Activated CD4-positive, alpha-beta T cell treated with anti-CD3 and anti-CD28 coated beads, Interleukin-2, amount 50 U/mL, for 48 hours (primary cell): Measurements from ENCODE around the gene PTCD3.

Experiments
- DNase-seq, 2 experiments: peaks; one replicate each; pipeline ENCODE4 v3.0.0-alpha.2; 2020

PTCD3 gene

GRCh38 chr2:86105969-86106945, at the start of gene PTCD3:
Gene PTCD3 (plus strand): TSS chr2:86106235. CDS start chr2:86106248, 13 bp downstream.
- peak; percentile 95 to 96 for DNase-seq

DNA sequence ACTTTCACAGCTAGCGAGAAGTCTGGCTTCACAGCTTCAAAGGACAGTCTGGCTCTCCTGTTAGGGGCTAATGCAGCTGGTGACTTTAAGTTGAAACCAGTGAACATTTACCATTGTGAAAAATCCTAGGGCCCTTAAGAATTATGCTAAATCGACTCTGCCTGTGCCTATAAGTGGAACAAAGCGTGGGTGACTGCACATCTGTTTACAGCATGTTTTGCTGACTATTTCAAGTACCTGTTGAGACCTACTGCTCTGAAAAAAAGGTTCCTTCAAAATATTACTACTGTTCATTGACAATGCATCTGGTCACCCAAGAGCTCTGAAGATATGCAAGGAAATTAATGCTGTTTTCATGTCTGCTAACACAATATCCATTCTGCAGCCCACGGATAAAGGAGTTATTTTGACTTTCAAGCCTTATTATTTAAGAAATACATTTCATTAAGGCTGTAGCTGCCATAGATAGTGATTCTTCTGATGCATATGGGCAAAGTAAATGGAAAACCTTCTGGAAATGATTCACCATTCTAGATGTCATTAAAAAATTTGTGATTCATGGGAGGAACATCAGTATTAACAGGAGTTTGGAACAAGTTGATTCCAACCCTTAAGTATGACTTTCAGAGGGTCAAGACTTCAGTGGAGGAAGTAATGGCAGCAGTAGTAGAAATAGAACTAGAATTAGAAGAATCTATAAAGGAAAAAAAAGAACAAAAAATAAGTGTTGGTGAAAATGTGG, 49.3 kb upstream of the PTCD3 start:
- DNase-seq, result no peak

DNA sequence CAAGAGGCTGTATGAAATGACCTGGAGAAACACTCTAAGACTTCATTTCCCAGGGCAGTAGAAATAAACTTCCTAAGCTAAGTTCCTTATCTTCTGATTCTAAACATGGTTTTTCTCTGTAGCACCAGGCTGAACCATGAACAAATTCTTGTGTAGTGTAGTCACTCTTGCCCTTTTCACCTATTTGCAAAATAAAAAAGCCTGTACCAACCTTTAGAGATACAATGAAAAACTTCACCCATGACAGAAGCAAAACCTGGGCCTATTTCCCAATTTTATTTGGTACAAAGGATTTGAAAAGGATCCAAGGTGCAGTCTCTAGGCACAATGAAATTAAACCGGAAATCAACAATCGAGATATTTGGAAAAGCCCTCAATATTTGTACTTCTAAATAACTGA, 44.0 kb upstream of the PTCD3 start:
- DNase-seq, result no peak

- DNase-seq, result no peak
Measured at GRCh38 chr2:86064006-86064405, 42.0 kb upstream of the PTCD3 start.

DNA sequence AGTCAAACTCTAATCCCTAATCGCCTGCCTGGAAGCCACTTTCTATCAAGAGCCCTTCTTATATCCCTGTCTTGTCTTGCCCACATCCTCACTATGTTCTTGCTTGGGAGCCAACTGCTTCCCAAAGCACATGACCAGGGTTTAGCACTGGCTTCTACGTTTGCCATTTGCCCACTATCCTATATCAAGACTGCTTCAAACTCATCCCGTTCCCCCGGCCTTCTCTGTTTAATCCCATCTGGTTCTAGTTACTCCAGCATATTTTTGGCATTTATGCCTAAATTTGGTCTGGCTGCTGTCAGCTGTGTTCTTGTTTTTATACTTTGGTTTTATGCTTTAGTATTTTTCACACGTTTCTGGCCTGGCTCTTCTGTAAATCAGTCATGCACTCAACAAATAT, 40.5 kb upstream of the PTCD3 start:
- no peak for DNase-seq

- no peak for DNase-seq
Measured at GRCh38 chr2:86066007-86066578, 39.9 kb upstream of the PTCD3 start.

- DNase-seq, result no peak
Measured at GRCh38 chr2:86066915-86067314, 39.1 kb upstream of the PTCD3 start.

GRCh38 chr2:86068136-86068588, 37.9 kb upstream of the PTCD3 start:
- DNase-seq, result peak; percentile 13 to 33

- DNase-seq, result no peak
Measured at GRCh38 chr2:86068648-86069047, 37.4 kb upstream of the PTCD3 start.

DNA sequence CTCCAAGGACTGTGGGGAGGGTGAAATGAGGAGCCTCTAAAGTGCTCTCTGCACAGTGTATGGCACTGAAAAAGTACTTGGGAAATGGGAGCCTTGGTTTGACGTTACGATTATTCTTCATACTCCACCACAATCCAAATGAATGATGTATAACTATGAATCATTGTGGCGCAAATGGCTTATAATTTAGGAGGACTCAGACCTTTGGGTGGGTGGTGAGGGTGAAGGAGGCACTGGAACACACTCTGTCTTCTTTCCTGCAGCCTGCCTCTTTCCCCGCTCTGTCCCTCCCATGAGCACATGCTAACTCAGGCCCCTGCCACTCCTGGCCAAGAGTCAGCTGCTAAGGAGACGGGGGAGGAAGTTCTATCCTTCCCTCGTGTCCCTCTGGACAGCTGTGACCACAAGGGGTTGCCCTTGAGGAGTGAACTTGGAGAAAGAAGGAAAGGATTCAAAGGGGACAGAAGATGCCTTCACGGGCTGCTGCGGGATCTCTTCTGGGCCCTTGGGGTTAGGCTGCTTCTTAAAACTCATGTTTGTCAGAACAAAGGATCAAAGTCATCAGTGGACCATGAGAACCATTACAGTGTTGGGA, 36.8 kb upstream of the PTCD3 start:
- DNase-seq, result no peak

- no peak for DNase-seq
Measured at GRCh38 chr2:86069783-86070339, 36.2 kb upstream of the PTCD3 start.

GRCh38 chr2:86070868-86071267, 35.2 kb upstream of the PTCD3 start:
- no peak for DNase-seq

- DNase-seq, result no peak
Measured at GRCh38 chr2:86072271-86072858, 33.7 kb upstream of the PTCD3 start.

DNA sequence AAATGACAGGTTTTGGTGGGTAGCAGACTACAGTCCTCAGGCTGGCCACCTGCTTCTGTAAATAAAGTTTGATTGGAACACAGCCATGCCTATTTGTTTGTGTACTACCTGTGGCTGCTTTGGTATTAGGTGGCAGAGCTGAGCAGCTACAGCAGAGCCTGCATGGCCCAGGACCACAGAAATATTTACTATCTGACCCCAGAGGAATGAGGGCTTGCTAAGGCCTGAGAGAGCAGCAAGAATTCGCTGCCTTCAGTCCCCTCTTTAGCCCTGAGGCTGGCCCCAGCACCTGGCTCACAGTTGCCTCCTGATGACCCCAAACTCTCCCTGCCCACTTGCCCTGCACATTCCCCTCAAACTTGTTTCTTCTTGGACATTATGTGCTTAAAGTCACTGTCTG, 32.8 kb upstream of the PTCD3 start:
- DNase-seq, result no peak

DNA sequence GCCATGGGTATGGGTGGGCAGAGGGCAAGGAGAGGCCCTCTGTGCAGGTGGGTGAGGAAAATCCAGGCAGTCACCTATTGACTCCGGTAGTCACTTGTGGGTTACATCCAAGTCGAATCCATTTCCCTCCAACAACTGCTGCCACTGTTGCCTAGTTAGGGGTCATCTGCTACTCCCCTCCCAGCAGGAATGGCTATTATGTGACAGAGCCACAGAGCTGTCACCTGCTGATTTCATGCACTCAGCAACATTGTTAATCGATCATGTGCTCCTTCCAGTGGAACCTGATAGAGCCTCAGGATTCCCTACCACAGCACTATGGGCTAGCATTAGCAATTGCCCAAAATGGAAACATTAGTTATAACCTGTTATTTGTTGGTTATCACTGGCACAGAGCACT, 31.8 kb upstream of the PTCD3 start:
- DNase-seq, result no peak

GRCh38 chr2:86074811-86075210, 31.2 kb upstream of the PTCD3 start:
- DNase-seq, result no peak

DNA sequence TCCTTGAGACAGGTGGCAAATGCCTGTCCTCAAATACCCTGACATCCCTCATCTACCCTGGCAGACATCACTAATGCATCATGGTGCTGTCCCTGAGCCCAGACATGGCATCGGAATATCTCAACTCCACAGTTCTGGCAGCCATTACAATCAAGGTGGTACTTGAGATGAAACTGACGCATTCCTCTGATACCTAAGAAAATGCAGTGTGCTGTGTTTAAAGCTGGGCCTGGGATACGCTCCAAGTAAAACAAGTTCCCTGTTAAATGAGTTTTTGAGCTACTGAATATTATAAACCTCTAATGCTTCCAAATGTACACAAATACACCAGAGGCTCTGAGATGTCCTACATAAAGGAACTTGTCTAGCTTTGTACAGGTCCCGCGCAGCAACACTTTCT, 30.1 kb upstream of the PTCD3 start:
- no peak for DNase-seq

- DNase-seq, result no peak
Measured at GRCh38 chr2:86078774-86079545, 27.1 kb upstream of the PTCD3 start.

GRCh38 chr2:86079981-86080911, 25.8 kb upstream of the PTCD3 start:
- peak; percentile 81 to 85 for DNase-seq

DNA sequence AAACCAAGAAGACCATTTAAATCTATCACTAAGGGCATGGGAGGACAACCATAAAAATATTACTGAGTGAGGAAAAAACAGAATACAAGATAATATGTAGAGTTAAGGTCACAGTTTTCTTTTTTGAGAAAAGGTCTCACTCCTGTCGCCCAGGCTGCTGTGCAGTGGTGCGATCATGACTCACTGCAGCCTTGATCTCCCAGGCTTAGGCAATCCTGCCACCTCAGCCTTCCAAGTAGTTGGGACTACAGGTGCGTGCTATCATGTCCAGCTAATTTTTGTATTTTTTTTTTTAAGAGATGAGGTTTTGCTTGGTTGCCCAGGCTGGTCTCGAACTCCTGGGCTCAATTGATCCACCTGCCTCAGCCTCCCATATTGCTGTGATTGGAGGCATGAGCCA, 24.3 kb upstream of the PTCD3 start:
- no peak for DNase-seq
